AG04449 (cell line): ENCODE measurements around the gene JCAD.
"Not testable (repeated sequence)": the region's sequence is repeated elsewhere in the genome, so short reads cannot be mapped to it uniquely, and the experiment has no call there.

ENCODE experiments used
- CTCF ChIA-PET: fragments of 350-600 bp; formaldehyde crosslinking; extraction: SDS; loops from one replicate; lab custom pipeline; 2021; ENCODE audit warnings: antibody characterized with exemption; lab: Yijun Ruan, JAX
- POLR2A ChIA-PET: fragments of 400-600, 350-600 bp; formaldehyde crosslinking; extraction: SDS; loops from one replicate; lab custom pipeline; 2020; ENCODE audit warnings: antibody characterized with exemption, inconsistent platforms; lab: Yijun Ruan, JAX
- DNase-seq: peaks from one replicate; pipeline ENCODE4 v3.0.0-alpha.2; 2010; ENCODE audit warnings: low read depth, low spot score
- H3K4me3 ChIP-seq: 2 replicates; pipeline ENCODE4 v1.5.1; 2011; ENCODE audit warnings: low read depth, mild to moderate bottlenecking, control low read depth, low read length
- CTCF ChIP-seq: IDR thresholded peaks from one replicate; pipeline ENCODE4 v1.5.1; 2011; ENCODE audit warnings: mild to moderate bottlenecking, moderate library complexity, low read length, control low read depth, inconsistent platforms; ENCODE audit not compliant: insufficient read depth; ENCODE audit errors: missing control alignments

JCAD gene

GRCh38 chr10:29991382-29991781 lies 68.0 kb downstream of the JCAD start:
- ChIA-PET POLR2A (no interaction called here), CTCF (interaction anchor here (15.2 kb wide), 1 partner anchor 7 kb away, joined by 164 read pairs; no protein-coding TSS in a partner anchor)
- no peak overlapping the region for H3K4me3 ChIP-seq
- TF ChIP-seq CTCF: no peak
- DNase-seq: no peak

- ChIA-PET CTCF (interaction anchor here (15.2 kb wide), 1 partner anchor 11 kb away, joined by 164 read pairs; no protein-coding TSS in a partner anchor), POLR2A (no interaction called here)
- DNase-seq: no peak
- no peak overlapping the region for H3K4me3 ChIP-seq
- no peak for TF ChIP-seq CTCF
Measured at GRCh38 chr10:29987471-29987870, 71.9 kb downstream of the JCAD start.

GRCh38 chr10:29982997-29983648 lies 76.3 kb downstream of the JCAD start:
- DNase-seq: no peak
- H3K4me3 ChIP-seq: no peak overlapping the region
- TF ChIP-seq CTCF: no peak
- ChIA-PET POLR2A (no interaction called here), CTCF (interaction anchor here (15.2 kb wide), 1 partner anchor 15 kb away, joined by 164 read pairs; no protein-coding TSS in a partner anchor)

GRCh38 chr10:29981510-29981909 lies 77.9 kb downstream of the JCAD start:
- POLR2A ChIA-PET: no interaction called here
- H3K4me3 ChIP-seq: no peak overlapping the region
- CTCF ChIA-PET: interaction anchor here (15.2 kb wide), 1 partner anchor 17 kb away, joined by 164 read pairs; no protein-coding TSS in a partner anchor
- TF ChIP-seq CTCF: no peak
- DNase-seq: no peak

- no peak overlapping the region for H3K4me3 ChIP-seq
- TF ChIP-seq CTCF: no peak
- CTCF ChIA-PET: interaction anchor here (15.2 kb wide), 1 partner anchor 18 kb away, joined by 164 read pairs; no protein-coding TSS in a partner anchor
- POLR2A ChIA-PET: no interaction called here
- no peak for DNase-seq
Measured at GRCh38 chr10:29980084-29980483, 79.3 kb downstream of the JCAD start.

- POLR2A ChIA-PET, H3K4me3 ChIP-seq, DNase-seq: not testable (repeated sequence)
- CTCF ChIA-PET: interaction anchor here (15.2 kb wide), 1 partner anchor 19 kb away, joined by 164 read pairs; no protein-coding TSS in a partner anchor
Measured at GRCh38 chr10:29979421-29979779, 80.0 kb downstream of the JCAD start.

- no peak for DNase-seq
- CTCF ChIA-PET: interaction anchor here (0.8 to 15.2 kb wide), 4 partner anchors 13 to 51 kb away, joined by 3 to 164 read pairs (median 4); no protein-coding TSS in a partner anchor
- H3K4me3 ChIP-seq: no peak overlapping the region
- POLR2A ChIA-PET: no interaction called here
- no peak for TF ChIP-seq CTCF
Measured at GRCh38 chr10:29977171-29977570, 82.2 kb downstream of the JCAD start.
